ENCODE results near the gene LSM11.

- TF ChIP-seq, protein P1, sequence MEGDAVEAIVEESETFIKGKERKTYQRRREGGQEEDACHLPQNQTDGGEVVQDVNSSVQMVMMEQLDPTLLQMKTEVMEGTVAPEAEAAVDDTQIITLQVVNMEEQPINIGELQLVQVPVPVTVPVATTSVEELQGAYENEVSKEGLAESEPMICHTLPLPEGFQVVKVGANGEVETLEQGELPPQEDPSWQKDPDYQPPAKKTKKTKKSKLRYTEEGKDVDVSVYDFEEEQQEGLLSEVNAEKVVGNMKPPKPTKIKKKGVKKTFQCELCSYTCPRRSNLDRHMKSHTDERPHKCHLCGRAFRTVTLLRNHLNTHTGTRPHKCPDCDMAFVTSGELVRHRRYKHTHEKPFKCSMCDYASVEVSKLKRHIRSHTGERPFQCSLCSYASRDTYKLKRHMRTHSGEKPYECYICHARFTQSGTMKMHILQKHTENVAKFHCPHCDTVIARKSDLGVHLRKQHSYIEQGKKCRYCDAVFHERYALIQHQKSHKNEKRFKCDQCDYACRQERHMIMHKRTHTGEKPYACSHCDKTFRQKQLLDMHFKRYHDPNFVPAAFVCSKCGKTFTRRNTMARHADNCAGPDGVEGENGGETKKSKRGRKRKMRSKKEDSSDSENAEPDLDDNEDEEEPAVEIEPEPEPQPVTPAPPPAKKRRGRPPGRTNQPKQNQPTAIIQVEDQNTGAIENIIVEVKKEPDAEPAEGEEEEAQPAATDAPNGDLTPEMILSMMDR (IDR thresholded peaks at IDR 0.05) = no peak
- TF ChIP-seq RFX5 (IDR thresholded peaks at IDR 0.05; ENCODE audit: low read length) = no peak
- TF ChIP-seq, protein P2, sequence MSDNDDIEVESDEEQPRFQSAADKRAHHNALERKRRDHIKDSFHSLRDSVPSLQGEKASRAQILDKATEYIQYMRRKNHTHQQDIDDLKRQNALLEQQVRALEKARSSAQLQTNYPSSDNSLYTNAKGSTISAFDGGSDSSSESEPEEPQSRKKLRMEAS (IDR thresholded peaks at IDR 0.05; ENCODE audit: low read depth) = no peak
- TF ChIP-seq NRF1 (IDR thresholded peaks at IDR 0.05; ENCODE audit: low read depth, low read length) = no peak
- TF ChIP-seq EZH2phosphoT487 (IDR thresholded peaks at IDR 0.05; ENCODE audit: borderline replicate concordance, low read depth) = no peak
- TF ChIP-seq GATA2 (CRISPR knock-in tag; IDR thresholded peaks at IDR 0.05) = no peak
- no peak for TF ChIP-seq TEAD4 (IDR thresholded peaks at IDR 0.05; ENCODE audit: borderline replicate concordance, insufficient read depth)
Observed at GRCh38 chr5:157708866-157709265, 34.6 kb upstream of the LSM11 start.
